Naive thymus-derived CD8-positive, alpha-beta T cell (primary cell): Measurements from ENCODE around the gene HLA-G. TPM values are rescaled to one million over a fixed set of nuclear protein-coding genes. Genes with fewer than 3 reads are reported as not detected.
"Not testable (repeated sequence)": the region's sequence is repeated elsewhere in the genome, so short reads cannot be mapped to it uniquely, and the experiment has no call there.

Source experiments
- ATAC-seq, 2 donors: fragments of 150-1000 bp; cut with Tn5 transposase in 1 of 2; sonication (Bioruptor Pico), chemical (Tn5 transposase) in 1 of 2; 1 replicate in 1 of 2; 2 replicates in 1 of 2; pipeline ENCODE4 v1.10.0; 2021; ENCODE audit warnings: mild to moderate bottlenecking in 2 of 2, moderate library complexity in 2 of 2
- POLR2A ChIA-PET: fragments of 350-600 bp; sonication (Branson Sonifier 250); formaldehyde crosslinking; loops from one replicate; lab custom pipeline; 2021; ENCODE audit warnings: antibody characterized with exemption; lab: Charles Lee
- DNase-seq, 10 donors: peaks; one replicate each; pipeline versions ENCODE4 v3.0.0 to v3.0.0-alpha.2; 2020 to 2022
- H3K27ac Mint-ChIP-seq, 10 donors: one replicate each; pipeline ENCODE4 v1.8.0; 2020 to 2022; ENCODE audit warnings: mild to moderate bottlenecking in 10 of 10, mixed read lengths in 10 of 10, moderate library complexity in 4 of 10, inconsistent platforms in 1 of 10
- H3K27me3 Mint-ChIP-seq, 5 donors: one replicate each; pipeline ENCODE4 v1.8.0; 2021 to 2022; ENCODE audit warnings: mixed read lengths in 5 of 5
- H3K36me3 Mint-ChIP-seq, 3 donors: one replicate each; pipeline ENCODE4 v1.8.0; 2020 to 2022; ENCODE audit warnings: mixed read lengths in 3 of 3, mild to moderate bottlenecking in 2 of 3, inconsistent platforms in 1 of 3
- H3K4me1 Mint-ChIP-seq, 4 donors: one replicate each; pipeline ENCODE4 v1.8.0; 2021 to 2022; ENCODE audit warnings: mixed read lengths in 4 of 4
- H3K4me3 Mint-ChIP-seq, 10 donors: one replicate each; pipeline ENCODE4 v1.8.0; 2020 to 2022; ENCODE audit warnings: mild to moderate bottlenecking in 10 of 10, mixed read lengths in 10 of 10, moderate library complexity in 6 of 10, inconsistent platforms in 1 of 10
- H3K9me3 Mint-ChIP-seq, 9 donors: one replicate each; pipeline ENCODE4 v1.8.0; 2020 to 2022; ENCODE audit warnings: mixed read lengths in 9 of 9, mild to moderate bottlenecking in 3 of 9, inconsistent platforms in 1 of 9, moderate library complexity in 1 of 9
- polyA plus RNA-seq, 3 donors: library from polyadenylated mRNA; unstranded; fragments of 300-500 nt; fragmentation: Illumina TruSeq; gene quantifications; one replicate each; pipeline ENCODE4 v1.2.3, GENCODE V29; 2021
- total RNA-seq, 8 experiments: library from RNA in 2 of 8; stranded (reverse) in 2 of 8; gene quantifications; one replicate each; pipeline ENCODE4 v1.2.3 and lab custom pipeline; 2021 to 2026

The HLA-G gene
- total and polyA plus RNA-seq, 5 experiments from 2014 or later, result 0.75 to 1.9 (median 1.4) TPM

DNA sequence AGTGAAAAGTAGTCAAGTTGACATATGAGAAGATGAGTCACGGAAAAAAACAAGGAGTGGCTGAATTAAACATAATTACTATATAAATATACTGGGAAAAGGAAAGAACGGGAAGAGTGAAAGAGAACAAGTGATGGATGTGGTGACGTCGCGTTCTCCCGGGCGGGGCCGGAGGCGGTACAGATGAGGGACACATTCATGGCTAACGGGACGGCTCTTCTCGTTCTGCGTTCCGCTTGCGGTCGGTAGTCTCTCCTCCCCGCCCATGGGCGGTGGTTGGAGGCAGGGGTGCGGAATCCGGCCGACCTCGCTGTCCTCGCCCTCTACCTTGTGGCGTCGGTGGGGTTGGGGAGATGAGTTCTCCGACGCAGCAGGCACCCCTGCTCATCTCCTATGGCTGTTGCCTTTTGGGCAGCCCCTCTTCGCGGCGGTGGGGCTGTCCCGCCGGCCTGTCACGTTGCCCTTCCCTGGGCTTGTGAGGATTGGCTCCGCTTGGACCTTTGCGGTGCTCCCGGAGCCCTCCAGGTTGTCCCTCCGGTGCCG is 22.5 kb downstream of the HLA-G start:
- peaks cover 0 to 2% (median 0%) of the 10 kb centered on the region in 3 donors for H3K36me3 Mint-ChIP-seq
- POLR2A ChIA-PET, result interaction anchor here (0.6 kb wide), 1 partner anchor 128 kb away, joined by 3 read pairs; no protein-coding TSS in a partner anchor
- peaks cover 8 to 21% (median 14%) of the 10 kb centered on the region in 4 donors for H3K4me1 Mint-ChIP-seq
- DNase-seq, result peak in 2 of 10 donors; percentile 11 to 29
- peak in 1 of 2 donors; percentile 19 for ATAC-seq
- no peak overlapping the region for H3K27ac Mint-ChIP-seq
- H3K9me3 Mint-ChIP-seq, result peaks cover 0 to 1% (median 0%) of the 10 kb centered on the region in 9 donors
- H3K4me3 Mint-ChIP-seq, result peak overlapping the region; percentile 40 to 71 (median 66)
- peaks cover 46 to 86% (median 55%) of the 10 kb centered on the region in 5 donors for H3K27me3 Mint-ChIP-seq

GRCh38 chr6:29851190-29851589 is 23.6 kb downstream of the HLA-G start:
- ATAC-seq (no peak), DNase-seq (no peak)
- peaks cover 47 to 87% (median 57%) of the 10 kb centered on the region in 5 donors for H3K27me3 Mint-ChIP-seq
- no peak overlapping the region for H3K27ac Mint-ChIP-seq
- peak overlapping the region in 1 of 10 donors; percentile 23 for H3K4me3 Mint-ChIP-seq
- peaks cover 0 to 2% (median 0%) of the 10 kb centered on the region in 3 donors for H3K36me3 Mint-ChIP-seq
- POLR2A ChIA-PET, result interaction anchor here (1.1 kb wide), 1 partner anchor 114 kb away, joined by 3 read pairs; no protein-coding TSS in a partner anchor
- peaks cover 0 to 1% (median 0%) of the 10 kb centered on the region in 9 donors for H3K9me3 Mint-ChIP-seq
- H3K4me1 Mint-ChIP-seq, result peaks cover 8 to 18% (median 14%) of the 10 kb centered on the region in 4 donors

GRCh38 chr6:29853245-29853644 is 25.6 kb downstream of the HLA-G start:
- no peak for DNase-seq
- Mint-ChIP-seq H3K27me3 (peaks cover 46 to 82% (median 52%) of the 10 kb centered on the region in 5 donors), H3K27ac (no peak overlapping the region), H3K4me1 (peaks cover 6 to 13% (median 9%) of the 10 kb centered on the region in 4 donors), H3K4me3 (no peak overlapping the region), H3K9me3 (peaks cover 0 to 1% (median 0%) of the 10 kb centered on the region in 9 donors), H3K36me3 (peaks cover 0 to 2% (median 0%) of the 10 kb centered on the region in 3 donors)
- POLR2A ChIA-PET, result no interaction called here
- no peak for ATAC-seq

DNA sequence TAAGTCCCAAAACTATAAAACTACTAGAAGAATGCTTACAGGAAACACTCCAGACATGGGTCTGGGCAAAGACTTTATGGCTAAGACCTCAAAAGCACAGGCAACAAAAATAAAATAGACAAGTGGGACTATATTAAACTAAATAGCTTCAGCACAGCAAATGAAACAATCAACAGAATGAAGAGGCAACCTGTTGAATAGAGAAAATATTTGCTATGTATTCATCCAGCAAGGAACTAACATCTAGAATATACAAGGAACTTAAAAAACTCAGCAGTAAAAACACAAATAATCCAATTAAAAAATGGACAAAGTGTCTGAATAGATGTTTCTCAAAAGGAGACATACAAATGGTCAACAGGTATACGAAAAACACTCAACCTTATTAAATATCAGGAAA is 30.4 kb downstream of the HLA-G start:
- no peak overlapping the region for H3K27ac Mint-ChIP-seq
- ATAC-seq (no peak), DNase-seq (no peak)
- peaks cover 25 to 61% (median 30%) of the 10 kb centered on the region in 5 donors for H3K27me3 Mint-ChIP-seq
- no peaks in the 10 kb centered on the region for H3K4me1 Mint-ChIP-seq
- POLR2A ChIA-PET, result no interaction called here
- H3K36me3 Mint-ChIP-seq, result no peaks in the 10 kb centered on the region
- H3K4me3 Mint-ChIP-seq, result no peak overlapping the region
- H3K9me3 Mint-ChIP-seq, result no peaks in the 10 kb centered on the region

DNA sequence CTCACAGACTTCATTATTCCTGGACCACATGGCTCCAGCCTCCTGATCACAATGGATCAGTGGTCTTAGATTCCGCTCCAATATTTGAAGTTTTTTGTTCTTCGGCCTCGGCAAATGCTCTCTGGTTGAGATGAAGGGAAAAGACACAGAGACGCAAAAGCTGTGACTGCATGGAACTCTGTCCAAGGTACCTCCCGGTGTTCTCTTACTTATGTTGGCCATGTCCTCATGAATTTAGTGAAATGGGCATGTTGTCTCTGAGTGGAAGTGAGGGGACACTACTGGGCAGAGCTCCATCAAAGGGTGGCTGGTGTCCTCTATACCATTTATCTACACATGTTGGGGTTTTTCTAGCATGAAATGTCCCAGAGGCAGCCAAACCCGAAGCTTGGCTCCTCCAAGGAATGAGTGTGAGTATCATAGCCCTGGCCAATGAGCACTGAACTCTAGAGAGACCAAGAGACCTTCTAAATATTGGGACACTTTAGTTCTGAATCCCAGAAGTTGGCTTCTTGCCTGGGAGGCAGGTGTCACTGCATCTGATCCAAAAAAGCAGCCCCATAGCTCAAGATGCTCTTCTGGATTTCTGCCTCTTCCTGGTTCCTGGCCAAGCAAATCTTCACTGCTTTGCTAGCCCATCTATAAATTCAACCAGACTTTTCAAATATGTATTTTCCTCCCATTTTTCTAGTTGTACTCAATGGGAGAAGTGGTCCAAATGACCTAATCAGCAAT is 34.1 kb downstream of the HLA-G start:
- Mint-ChIP-seq H3K36me3 (no peaks in the 10 kb centered on the region), H3K27me3 (peaks cover 20 to 60% (median 33%) of the 10 kb centered on the region in 5 donors), H3K4me3 (no peak overlapping the region), H3K4me1 (no peaks in the 10 kb centered on the region), H3K9me3 (no peaks in the 10 kb centered on the region), H3K27ac (no peak overlapping the region)
- no peak for ATAC-seq
- no peak for DNase-seq
- POLR2A ChIA-PET, result no interaction called here

- peaks cover 0 to 2% (median 0%) of the 10 kb centered on the region in 4 donors for H3K4me1 Mint-ChIP-seq
- POLR2A ChIA-PET, result no interaction called here
- DNase-seq, result no peak
- no peak overlapping the region for H3K27ac Mint-ChIP-seq
- H3K36me3 Mint-ChIP-seq, result no peaks in the 10 kb centered on the region
- H3K27me3 Mint-ChIP-seq, result peaks cover 28 to 82% (median 42%) of the 10 kb centered on the region in 5 donors
- no peaks in the 10 kb centered on the region for H3K9me3 Mint-ChIP-seq
- ATAC-seq, result no peak
- H3K4me3 Mint-ChIP-seq, result no peak overlapping the region
These were observed 36.6 kb downstream of the HLA-G start for GRCh38 chr6:29864037-29864810.

DNA sequence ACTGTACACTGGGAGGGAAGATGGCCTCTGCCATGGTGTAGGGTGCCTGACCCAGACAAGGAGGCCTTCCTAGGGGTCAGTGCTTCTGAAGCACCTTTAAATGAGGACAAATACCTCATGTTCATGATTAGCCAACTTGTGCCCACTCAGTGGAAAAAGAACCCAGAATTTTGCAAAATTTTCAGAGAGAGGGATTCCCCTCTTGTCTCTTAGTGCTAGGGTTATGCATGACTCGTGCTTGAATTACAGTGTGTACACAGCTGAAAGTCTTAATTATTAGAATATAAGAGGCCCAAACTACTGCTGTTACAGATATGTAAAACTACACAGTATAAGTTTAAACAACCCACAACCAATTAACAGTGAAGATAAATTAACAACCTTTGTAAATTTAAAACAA is 38.0 kb downstream of the HLA-G start:
- Mint-ChIP-seq H3K27me3 (peaks cover 25 to 79% (median 42%) of the 10 kb centered on the region in 5 donors), H3K36me3 (no peaks in the 10 kb centered on the region), H3K4me3 (no peak overlapping the region), H3K27ac (no peak overlapping the region), H3K4me1 (peaks cover 0 to 2% (median 0%) of the 10 kb centered on the region in 4 donors), H3K9me3 (no peaks in the 10 kb centered on the region)
- ATAC-seq, result no peak
- DNase-seq, result no peak
- POLR2A ChIA-PET, result no interaction called here

DNA sequence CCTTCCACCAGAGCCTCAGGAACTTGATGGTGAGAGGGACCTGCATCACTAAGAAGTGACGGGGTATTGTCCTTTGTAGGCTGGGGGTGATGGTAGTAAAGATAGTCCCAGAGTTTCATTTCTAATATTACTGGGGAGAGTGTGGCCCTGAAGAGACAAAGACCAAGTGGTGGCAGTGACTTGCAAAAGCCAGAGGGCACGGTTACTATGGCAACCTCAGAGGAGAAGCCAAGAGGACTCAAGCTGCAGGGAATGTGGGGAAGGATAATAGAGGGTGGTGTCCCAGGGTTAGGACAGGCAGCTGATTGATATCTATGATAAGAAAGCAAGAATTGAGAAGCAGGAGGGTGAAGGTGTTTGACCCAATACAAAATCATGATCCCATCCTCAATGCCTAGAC is 42.5 kb downstream of the HLA-G start:
- no peak for DNase-seq
- Mint-ChIP-seq H3K36me3 (peaks cover 0 to under 1% (median 0%) of the 10 kb centered on the region in 3 donors), H3K27me3 (peaks cover 10 to 34% (median 22%) of the 10 kb centered on the region in 5 donors), H3K9me3 (peaks cover 0 to 7% (median 0%) of the 10 kb centered on the region in 9 donors), H3K4me3 (no peak overlapping the region), H3K4me1 (peaks cover 0 to 2% (median 0%) of the 10 kb centered on the region in 4 donors), H3K27ac (no peak overlapping the region)
- ATAC-seq, result no peak
- POLR2A ChIA-PET, result no interaction called here

GRCh38 chr6:29872791-29873190 is 45.2 kb downstream of the HLA-G start:
- Mint-ChIP-seq H3K27ac (no peak overlapping the region), H3K27me3 (peaks cover 5 to 17% (median 9%) of the 10 kb centered on the region in 5 donors), H3K36me3 (peaks cover 4 to 19% (median 6%) of the 10 kb centered on the region in 3 donors), H3K4me3 (no peak overlapping the region), H3K9me3 (peaks cover 0 to 15% (median 0%) of the 10 kb centered on the region in 9 donors), H3K4me1 (peaks cover 0 to 2% (median 0%) of the 10 kb centered on the region in 4 donors)
- no peak for ATAC-seq
- DNase-seq, result no peak
- POLR2A ChIA-PET, result interaction anchor here (0.6 to 0.9 kb wide), 2 partner anchors 70 to 174 kb away, joined by 3 to 6 read pairs; partner anchors contain the start of gene HLA-A

GRCh38 chr6:29875257-29875656 is 47.6 kb downstream of the HLA-G start:
- H3K27me3 Mint-ChIP-seq, result peaks cover 0 to 11% (median 0%) of the 10 kb centered on the region in 5 donors
- H3K27ac Mint-ChIP-seq, result no peak overlapping the region
- H3K4me1 Mint-ChIP-seq, result no peaks in the 10 kb centered on the region
- no peak for ATAC-seq
- H3K9me3 Mint-ChIP-seq, result peaks cover 0 to 15% (median 0%) of the 10 kb centered on the region in 9 donors
- POLR2A ChIA-PET, result no interaction called here
- H3K36me3 Mint-ChIP-seq, result peaks cover 4 to 19% (median 6%) of the 10 kb centered on the region in 3 donors
- no peak overlapping the region for H3K4me3 Mint-ChIP-seq
- no peak for DNase-seq

GRCh38 chr6:29875734-29876133 is 48.1 kb downstream of the HLA-G start:
- H3K4me3 Mint-ChIP-seq, H3K4me1 Mint-ChIP-seq, ATAC-seq, DNase-seq, H3K27ac Mint-ChIP-seq, POLR2A ChIA-PET: not testable (repeated sequence)
- Mint-ChIP-seq H3K9me3 (peaks cover 0 to 15% (median 0%) of the 10 kb centered on the region in 9 donors), H3K36me3 (peaks cover 4 to 19% (median 6%) of the 10 kb centered on the region in 3 donors), H3K27me3 (peaks cover 0 to 11% (median 0%) of the 10 kb centered on the region in 5 donors)
